ENCODE measurements around the gene CCDC50.
A peak's percentile ranks its signal among the peaks of the same experiment; 100 is the strongest.

The CCDC50 gene

DNA sequence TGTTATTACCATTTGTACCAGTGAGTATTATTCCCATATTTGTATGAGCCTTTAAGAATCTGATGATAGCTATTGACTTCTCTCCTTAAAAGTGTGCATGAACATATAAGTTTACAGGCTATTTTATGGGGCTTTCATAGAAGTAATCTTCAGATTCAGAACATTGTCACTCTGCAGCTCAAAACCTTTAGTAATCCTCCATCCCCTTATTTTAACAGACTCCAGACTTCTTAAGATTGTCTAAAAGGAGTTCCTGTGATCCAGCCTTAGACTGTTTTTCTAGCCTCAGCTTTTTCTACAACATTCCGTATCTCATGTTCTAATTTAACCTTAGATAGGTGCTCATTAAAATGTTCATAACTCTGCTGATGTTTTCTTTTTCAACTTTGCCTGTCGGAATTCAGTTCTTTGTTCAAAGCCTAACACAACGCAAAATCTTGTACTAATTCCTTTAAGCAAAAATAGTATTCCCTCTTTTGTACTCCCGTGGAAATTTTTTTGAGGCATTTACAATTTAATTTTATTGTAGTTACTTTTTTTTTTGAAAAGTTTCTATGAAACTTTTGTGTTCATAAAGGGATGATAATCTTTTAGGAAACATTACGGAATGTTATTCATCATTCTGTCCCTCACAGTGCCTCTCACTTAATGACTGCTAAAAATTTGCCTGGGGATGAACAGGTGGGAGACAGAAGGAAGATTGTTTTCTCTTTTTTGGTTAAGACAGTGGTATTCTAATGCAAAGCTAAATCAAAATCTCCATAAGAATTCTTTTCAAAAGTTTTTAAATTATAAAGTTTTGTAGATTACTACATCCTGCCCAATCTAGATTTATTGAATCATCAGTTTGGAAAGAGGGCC, 39.8 kb downstream of the CCDC50 start:
- H3K27me3 Mint-ChIP-seq (ENCODE audit: low read depth) = no peaks in the 10 kb centered on the region
- TF ChIP-seq, protein P1, sequence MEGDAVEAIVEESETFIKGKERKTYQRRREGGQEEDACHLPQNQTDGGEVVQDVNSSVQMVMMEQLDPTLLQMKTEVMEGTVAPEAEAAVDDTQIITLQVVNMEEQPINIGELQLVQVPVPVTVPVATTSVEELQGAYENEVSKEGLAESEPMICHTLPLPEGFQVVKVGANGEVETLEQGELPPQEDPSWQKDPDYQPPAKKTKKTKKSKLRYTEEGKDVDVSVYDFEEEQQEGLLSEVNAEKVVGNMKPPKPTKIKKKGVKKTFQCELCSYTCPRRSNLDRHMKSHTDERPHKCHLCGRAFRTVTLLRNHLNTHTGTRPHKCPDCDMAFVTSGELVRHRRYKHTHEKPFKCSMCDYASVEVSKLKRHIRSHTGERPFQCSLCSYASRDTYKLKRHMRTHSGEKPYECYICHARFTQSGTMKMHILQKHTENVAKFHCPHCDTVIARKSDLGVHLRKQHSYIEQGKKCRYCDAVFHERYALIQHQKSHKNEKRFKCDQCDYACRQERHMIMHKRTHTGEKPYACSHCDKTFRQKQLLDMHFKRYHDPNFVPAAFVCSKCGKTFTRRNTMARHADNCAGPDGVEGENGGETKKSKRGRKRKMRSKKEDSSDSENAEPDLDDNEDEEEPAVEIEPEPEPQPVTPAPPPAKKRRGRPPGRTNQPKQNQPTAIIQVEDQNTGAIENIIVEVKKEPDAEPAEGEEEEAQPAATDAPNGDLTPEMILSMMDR (IDR thresholded peaks at IDR 0.05; ENCODE audit: unreplicated experiment in 3 of 3) = no peak
- no peak overlapping the region for H3K4me3 Mint-ChIP-seq
- H3K9me3 Mint-ChIP-seq = no peaks in the 10 kb centered on the region
- peaks cover 54% of the 10 kb centered on the region for H3K36me3 Mint-ChIP-seq (ENCODE audit: low read depth)
- no peak overlapping the region for H3K27ac Mint-ChIP-seq
- peaks cover 5% of the 10 kb centered on the region for H3K4me1 Mint-ChIP-seq

DNA sequence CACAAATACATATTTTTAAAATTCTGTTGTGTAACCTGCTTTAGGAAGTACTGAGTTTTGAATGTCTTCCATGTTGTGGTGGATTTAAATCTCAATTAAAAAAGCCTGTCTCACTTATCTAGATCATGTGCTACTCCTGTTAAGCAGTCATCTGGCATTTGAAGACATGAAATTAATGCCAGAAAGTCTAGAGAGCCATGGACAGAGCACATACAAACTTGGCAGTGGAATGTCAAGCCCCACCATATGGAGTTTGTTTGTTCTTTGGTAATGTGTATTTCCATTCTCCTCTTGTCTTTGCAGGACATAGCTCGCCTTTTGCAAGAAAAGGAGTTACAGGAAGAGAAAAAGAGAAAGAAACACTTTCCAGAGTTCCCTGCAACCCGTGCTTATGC, 40.4 kb downstream of the CCDC50 start:
- Mint-ChIP-seq H3K27me3 (ENCODE audit: low read depth) (no peaks in the 10 kb centered on the region), H3K4me1 (peaks cover 5% of the 10 kb centered on the region), H3K9me3 (no peaks in the 10 kb centered on the region), H3K27ac (no peak overlapping the region), H3K4me3 (no peak overlapping the region), H3K36me3 (ENCODE audit: low read depth) (peaks cover 49% of the 10 kb centered on the region)
- TF ChIP-seq, protein P1 (IDR thresholded peaks at IDR 0.05; ENCODE audit: unreplicated experiment in 3 of 3) = no peak

DNA sequence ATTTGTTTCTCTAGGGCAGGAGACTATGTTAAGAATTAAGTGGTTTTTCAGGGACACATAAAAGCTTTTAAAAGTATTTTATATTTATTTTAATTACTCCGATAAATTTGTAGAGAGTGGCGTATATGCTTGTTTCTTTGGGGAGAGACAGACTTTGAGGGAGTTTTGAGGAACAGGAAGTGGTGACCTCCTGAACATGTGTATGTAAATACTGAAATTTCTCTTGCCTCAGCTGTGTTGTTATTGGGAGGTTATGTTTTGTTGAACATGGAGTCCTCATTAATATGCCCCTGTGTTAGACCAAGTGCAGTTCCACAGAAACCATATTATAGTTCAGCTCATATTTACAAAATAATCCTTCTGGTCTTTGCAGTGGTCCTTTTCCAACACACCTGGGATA, 42.9 kb downstream of the CCDC50 start:
- H3K27me3 Mint-ChIP-seq (ENCODE audit: low read depth) = no peaks in the 10 kb centered on the region

DNA sequence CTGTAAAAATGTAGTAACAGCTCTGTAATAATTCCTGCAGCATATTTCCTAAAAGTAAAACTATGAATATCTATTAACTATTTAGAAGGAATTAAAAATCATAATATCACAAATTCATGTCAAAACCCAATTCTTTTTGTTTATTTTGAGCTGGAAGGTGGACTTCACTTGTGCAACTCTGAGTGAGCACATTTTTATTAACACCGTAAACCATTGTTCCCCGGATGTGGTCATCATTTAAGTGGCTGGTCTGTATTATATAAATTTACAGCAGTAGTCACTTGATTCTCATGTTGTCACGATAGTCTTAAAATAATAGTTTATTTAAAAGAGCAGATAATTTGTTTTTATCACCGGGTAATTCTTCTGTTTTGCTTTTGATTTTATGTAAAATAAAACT, 44.1 kb downstream of the CCDC50 start:
- peaks cover 24% of the 10 kb centered on the region for H3K4me1 Mint-ChIP-seq
- H3K27me3 Mint-ChIP-seq (ENCODE audit: low read depth) = no peaks in the 10 kb centered on the region
- TF ChIP-seq, protein P1 (IDR thresholded peaks at IDR 0.05; ENCODE audit: unreplicated experiment in 3 of 3) = no peak
- H3K9me3 Mint-ChIP-seq = no peaks in the 10 kb centered on the region
- H3K36me3 Mint-ChIP-seq (ENCODE audit: low read depth) = peaks cover 45% of the 10 kb centered on the region
- H3K27ac Mint-ChIP-seq = no peak overlapping the region
- no peak overlapping the region for H3K4me3 Mint-ChIP-seq

More for the DNA sequence above, 42.9 kb downstream of the CCDC50 start:
- H3K4me1 Mint-ChIP-seq = peaks cover 14% of the 10 kb centered on the region
- no peak overlapping the region for H3K4me3 Mint-ChIP-seq
- TF ChIP-seq, protein P1 (IDR thresholded peaks at IDR 0.05; ENCODE audit: unreplicated experiment in 3 of 3) = no peak
- no peaks in the 10 kb centered on the region for H3K9me3 Mint-ChIP-seq
- peak overlapping the region in 1 of 3 experiments; percentile 46 for H3K27ac Mint-ChIP-seq
- H3K36me3 Mint-ChIP-seq (ENCODE audit: low read depth) = peaks cover 47% of the 10 kb centered on the region

DNA sequence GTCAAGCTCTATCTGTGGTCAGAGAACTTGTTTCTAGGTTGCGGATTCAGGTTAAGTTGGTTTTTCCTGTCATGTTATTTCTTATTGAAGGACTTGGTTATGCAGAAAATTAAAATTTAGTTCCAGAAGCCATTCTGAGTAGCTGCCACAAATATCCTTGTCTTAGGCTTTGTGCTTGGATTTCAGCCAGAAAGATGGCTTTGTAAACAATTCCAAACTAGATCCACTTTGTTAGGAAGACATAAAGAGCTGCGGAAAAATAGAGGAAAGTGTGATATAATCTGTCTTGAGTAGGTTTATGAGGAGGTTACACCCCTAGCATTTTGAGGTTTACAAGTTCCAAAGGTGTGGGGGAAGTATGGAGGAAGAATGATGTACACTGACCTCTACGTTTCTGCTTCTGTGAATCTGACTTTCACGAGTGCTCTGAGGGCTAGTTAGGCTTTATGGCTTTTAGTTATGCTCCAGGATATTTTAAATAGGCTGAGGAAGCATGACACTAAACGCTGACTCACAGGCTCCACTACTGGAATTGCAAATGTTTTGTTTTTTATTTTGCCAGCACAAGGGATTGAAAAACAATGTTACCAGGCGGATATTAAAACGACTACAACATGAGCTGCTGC, 47.4 kb downstream of the CCDC50 start:
- Mint-ChIP-seq H3K9me3 (no peaks in the 10 kb centered on the region), H3K27ac (peak overlapping the region; percentile 70 to 80 (median 75)), H3K36me3 (ENCODE audit: low read depth) (peaks cover 37% of the 10 kb centered on the region), H3K4me1 (peaks cover 26% of the 10 kb centered on the region), H3K4me3 (peak overlapping the region in 1 of 3 experiments; percentile 11), H3K27me3 (ENCODE audit: low read depth) (no peaks in the 10 kb centered on the region)
- TF ChIP-seq, protein P1 (IDR thresholded peaks at IDR 0.05; ENCODE audit: unreplicated experiment in 3 of 3) = no peak

All from nephron (organoid).